Caki2 (cell line): ENCODE results near the gene UNC93B1. TPM values are rescaled to one million over a fixed set of nuclear protein-coding genes. Genes with fewer than 3 reads are reported as not detected.

Experiments
- DNase-seq: peaks from one replicate; pipeline ENCODE4 v3.0.0-alpha.2; 2015; ENCODE audit warnings: low read depth
- in situ Hi-C: cut with HindIII; loops from 2 replicates; pipeline ENCODE4 v1.10.0; 2016; ENCODE audit warnings: low sequenced_read_pairs, low pct_unique_long_range_greater_than_20kb, mixed read lengths
- total RNA-seq: library from RNA; depleted of rRNA; stranded (reverse); fragments of >200 nt; shearing (Covaris generic); gene quantifications from 2 replicates; pipeline ENCODE4 v1.2.3, GENCODE V29; 2014; ENCODE audit warnings: low replicate concordance

UNC93B1 gene
- total RNA-seq, 1 experiment from 2014 or later = 60.6 TPM

- in situ Hi-C loops = no loop called here
- no peak for DNase-seq
Measured at GRCh38 chr11:68013611-68014156, 9.8 kb upstream of the UNC93B1 start.

GRCh38 chr11:68012843-68013610 is 9.1 kb upstream of the UNC93B1 start:
- in situ Hi-C loops = no loop called here
- peak; percentile 98 for DNase-seq

GRCh38 chr11:68012044-68012842 is 8.3 kb upstream of the UNC93B1 start:
- DNase-seq = peak; percentile 65
- in situ Hi-C loops = no loop called here

GRCh38 chr11:68011051-68011943 is 7.4 kb upstream of the UNC93B1 start:
- DNase-seq = no peak

GRCh38 chr11:68010090-68011041 is 6.5 kb upstream of the UNC93B1 start, which contains the start of gene ALDH3B1:
Gene ALDH3B1 (plus strand): TSS chr11:68010327. CDS start chr11:68015298, 4,971 bp downstream.
- in situ Hi-C loops = no loop called here
- peak; percentile 95 for DNase-seq

More at GRCh38 chr11:68011051-68011943, 7.4 kb upstream of the UNC93B1 start:
- in situ Hi-C loops = no loop called here

GRCh38 chr11:68009391-68010089 is 5.6 kb upstream of the UNC93B1 start:
- peak; percentile 86 for DNase-seq
- in situ Hi-C loops = no loop called here

GRCh38 chr11:68008381-68009337 is 4.8 kb upstream of the UNC93B1 start:
- in situ Hi-C loops = no loop called here
- DNase-seq = peak; percentile 63

- no peak for DNase-seq
- in situ Hi-C loops = no loop called here
Measured at GRCh38 chr11:68007498-68008380, 3.8 kb upstream of the UNC93B1 start.

GRCh38 chr11:68006606-68007166 is 2.8 kb upstream of the UNC93B1 start:
- in situ Hi-C loops = no loop called here
- no peak for DNase-seq

GRCh38 chr11:68004551-68005335 is 846 bp upstream of the UNC93B1 start:
- in situ Hi-C loops = no loop called here
- DNase-seq = no peak

- DNase-seq = no peak
- in situ Hi-C loops = no loop called here
Measured at GRCh38 chr11:68002938-68003845, 705 bp downstream of the UNC93B1 start.

- in situ Hi-C loops = no loop called here
Measured at GRCh38 chr11:68002575-68002937, 1.3 kb downstream of the UNC93B1 start.

GRCh38 chr11:67999704-68000103 is 4.2 kb downstream of the UNC93B1 start:
- no peak for DNase-seq
- in situ Hi-C loops = no loop called here

More at GRCh38 chr11:68002575-68002937, 1.3 kb downstream of the UNC93B1 start:
- DNase-seq = no peak
